KMS-11 (cell line): ENCODE data around the gene TAAR8.

ENCODE experiments used
- H2AFZ ChIP-seq: fragments of 200-600 bp; sonication (generic); 2 replicates; pipeline ENCODE4 v1.6.1; 2016; ENCODE audit warnings: antibody characterized with exemption, mixed run types, low read depth
- H3K27ac ChIP-seq: fragments of 200-600 bp; sonication (generic); 2 replicates; pipeline ENCODE4 v1.6.1; 2016; ENCODE audit warnings: mild to moderate bottlenecking, mixed run types
- H3K27me3 ChIP-seq: fragments of 200-600 bp; sonication (generic); 2 replicates; pipeline ENCODE4 v1.6.1; 2017; ENCODE audit warnings: mild to moderate bottlenecking, low read depth, mixed run types, moderate library complexity; ENCODE audit not compliant: insufficient read depth
- H3K36me3 ChIP-seq: fragments of 200-600 bp; sonication (generic); 2 replicates; pipeline ENCODE4 v1.6.1; 2017; ENCODE audit warnings: mild to moderate bottlenecking, mixed run types; ENCODE audit not compliant: insufficient read depth
- H3K4me1 ChIP-seq: fragments of 200-600 bp; sonication (generic); 2 replicates; pipeline ENCODE4 v1.6.1; 2016; ENCODE audit warnings: mild to moderate bottlenecking, low read depth, mixed run types; ENCODE audit not compliant: poor library complexity, severe bottlenecking
- H3K4me2 ChIP-seq: fragments of 200-600 bp; sonication (generic); 2 replicates; pipeline ENCODE4 v1.7.0; 2016; ENCODE audit warnings: mild to moderate bottlenecking, mixed run types
- H3K4me3 ChIP-seq: fragments of 200-600 bp; sonication (generic); IDR thresholded peaks from 2 replicates; pipeline ENCODE4 v1.6.1; 2017; ENCODE audit warnings: low read depth, low read length, mixed read lengths; ENCODE audit not compliant: insufficient read depth
- H3K79me2 ChIP-seq: fragments of 200-600 bp; sonication (generic); 2 replicates; pipeline ENCODE4 v1.6.1; 2016; ENCODE audit warnings: low read depth, mixed run types; ENCODE audit not compliant: insufficient read depth
- H3K9ac ChIP-seq: fragments of 200-600 bp; sonication (generic); 2 replicates; pipeline ENCODE4 v1.6.1; 2016; ENCODE audit warnings: mild to moderate bottlenecking, mixed run types
- H4K20me1 ChIP-seq: fragments of 200-600 bp; sonication (generic); 2 replicates; pipeline ENCODE4 v1.6.1; 2016; ENCODE audit warnings: mild to moderate bottlenecking, mixed run types; ENCODE audit not compliant: insufficient read depth
- CTCF ChIP-seq: fragments of 200-600 bp; sonication (generic); conservative IDR thresholded peaks from 2 replicates; pipeline ENCODE4 v1.6.1; 2017; ENCODE audit warnings: low read depth, mild to moderate bottlenecking, antibody characterized with exemption, low read length, moderate library complexity, mixed read lengths

Gene TAAR8

GRCh38 chr6:132506869-132507808 is 45.3 kb upstream of the TAAR8 start:
- no peak for TF ChIP-seq CTCF
- Histone ChIP-seq H3K4me2 (no peak overlapping the region), H4K20me1 (no peaks in the 10 kb centered on the region), H3K4me1 (peaks cover 18% of the 10 kb centered on the region), H2AFZ (no peak overlapping the region), H3K36me3 (no peaks in the 10 kb centered on the region), H3K27ac (no peak overlapping the region), H3K27me3 (no peaks in the 10 kb centered on the region), H3K79me2 (peaks cover 26% of the 10 kb centered on the region; the same call in 1 of the 2 replicates), H3K4me3 (no peak overlapping the region), H3K9ac (no peak overlapping the region)

DNA sequence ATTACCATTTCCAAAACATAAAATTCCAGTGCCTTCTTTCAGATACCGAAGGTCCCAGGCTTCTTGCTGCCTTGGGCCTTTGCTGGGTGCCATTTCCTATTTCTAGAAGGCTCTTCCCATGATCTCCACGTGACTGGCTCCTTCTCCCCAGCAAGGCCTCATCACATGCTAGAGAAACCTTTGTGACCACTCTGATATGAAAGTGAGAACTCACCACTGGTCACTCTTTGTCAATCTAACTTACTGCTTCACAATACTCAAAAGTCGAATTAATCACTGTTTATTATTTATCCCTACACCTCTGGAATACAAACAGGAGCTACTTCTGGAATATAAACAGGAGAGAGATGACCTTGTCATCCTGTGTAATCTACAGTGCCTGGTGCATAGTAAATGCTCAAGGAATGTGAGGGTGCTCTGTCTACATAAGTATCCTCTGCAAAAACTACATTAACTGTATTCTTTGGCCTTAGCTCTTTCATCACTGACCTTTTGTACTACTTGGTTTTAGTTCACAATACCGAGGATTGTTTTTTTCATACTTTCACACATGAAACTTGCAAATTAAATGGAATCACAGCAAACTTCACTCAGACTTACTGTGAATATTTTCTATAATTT is 41.2 kb upstream of the TAAR8 start:
- H3K36me3 ChIP-seq: no peaks in the 10 kb centered on the region
- H2AFZ ChIP-seq: no peak overlapping the region
- H3K4me1 ChIP-seq: peaks cover 34% of the 10 kb centered on the region
- H3K4me3 ChIP-seq: no peak overlapping the region
- H3K27me3 ChIP-seq: no peaks in the 10 kb centered on the region
- no peak for TF ChIP-seq CTCF
- H4K20me1 ChIP-seq: no peaks in the 10 kb centered on the region
- peak overlapping the region; percentile 85 for H3K4me2 ChIP-seq
- H3K27ac ChIP-seq: no peak overlapping the region
- no peak overlapping the region for H3K9ac ChIP-seq
- H3K79me2 ChIP-seq: peaks cover 25% of the 10 kb centered on the region; the same call in 1 of the 2 replicates

DNA sequence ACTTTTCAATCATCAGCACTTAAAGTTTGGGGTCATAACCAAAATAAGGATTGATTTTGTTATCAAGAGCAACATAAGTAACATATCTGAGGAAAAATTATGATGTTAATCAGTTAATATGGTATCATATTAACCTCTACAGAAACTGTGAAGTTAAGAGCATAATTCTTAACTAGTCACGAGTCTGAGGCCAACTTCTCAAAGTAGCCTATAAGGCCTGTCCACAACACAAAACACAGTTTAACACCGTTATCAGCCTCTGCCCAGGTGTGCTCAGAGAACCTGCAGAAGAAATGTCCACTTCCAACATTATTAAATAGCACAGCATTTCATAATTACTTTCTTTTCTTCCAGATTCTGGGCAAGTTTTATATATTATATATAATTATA is 40.6 kb upstream of the TAAR8 start:
- no peak overlapping the region for H3K27ac ChIP-seq
- H4K20me1 ChIP-seq: no peaks in the 10 kb centered on the region
- peak overlapping the region; percentile 51; the same call in 1 of the 2 replicates for H3K9ac ChIP-seq

DNA sequence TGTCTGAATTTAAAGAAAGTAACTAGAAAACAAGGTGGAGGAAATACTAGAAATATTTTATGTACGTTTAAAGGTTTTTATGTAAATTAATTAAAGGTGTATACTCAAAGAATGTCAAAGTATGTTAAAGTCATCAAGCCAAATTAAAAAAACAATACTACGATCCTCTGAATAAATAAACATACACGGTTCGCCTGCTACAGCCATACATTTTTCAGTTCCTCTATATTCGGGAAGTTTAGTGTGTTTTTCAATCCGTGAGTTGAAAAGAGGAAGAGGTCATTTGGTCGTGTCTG is 40.2 kb upstream of the TAAR8 start:
- Histone ChIP-seq H3K36me3 (no peaks in the 10 kb centered on the region), H3K4me2 (peak overlapping the region; percentile 85), H3K4me3 (no peak overlapping the region), H2AFZ (peak overlapping the region; percentile 78), H3K4me1 (peaks cover 34% of the 10 kb centered on the region), H3K27ac (no peak overlapping the region), H4K20me1 (no peaks in the 10 kb centered on the region), H3K79me2 (peaks cover 25% of the 10 kb centered on the region; the same call in 1 of the 2 replicates), H3K9ac (peak overlapping the region; percentile 51), H3K27me3 (no peaks in the 10 kb centered on the region)
- no peak for TF ChIP-seq CTCF

More for the DNA sequence above, 40.6 kb upstream of the TAAR8 start:
- no peak for TF ChIP-seq CTCF
- Histone ChIP-seq H3K4me3 (no peak overlapping the region), H3K79me2 (peaks cover 25% of the 10 kb centered on the region; the same call in 1 of the 2 replicates), H2AFZ (no peak overlapping the region), H3K4me1 (peaks cover 34% of the 10 kb centered on the region), H3K27me3 (no peaks in the 10 kb centered on the region), H3K36me3 (no peaks in the 10 kb centered on the region), H3K4me2 (peak overlapping the region; percentile 85)
